Measurements from ENCODE around the gene FAM83G. TPM values are rescaled to one million over a fixed set of nuclear protein-coding genes. Genes with fewer than 3 reads are reported as not detected.
"Not testable (repeated sequence)": the region's sequence is repeated elsewhere in the genome, so short reads cannot be mapped to it uniquely, and the experiment has no call there.

Gene FAM83G
- 9.5 TPM for polyA plus RNA-seq (2013, experiment 1 of 2)
- polyA plus RNA-seq (2013, experiment 2 of 2), result 9.7 TPM

GRCh38 chr17:19004421-19005136 is at the start of gene FAM83G:
TSS of gene FAM83G (minus strand) at chr17:19004764. CDS start at chr17:19004041, 723 bp downstream.
- Histone ChIP-seq H3K23ac (ENCODE audit: low read depth, low read length, poor library complexity) (peak within 1 kb of the TSS; percentile 66), H3K4ac (ENCODE audit: low read length) (peak within 1 kb of the TSS; percentile 99), H2BK120ac (ENCODE audit: low read depth, low read length) (peak within 1 kb of the TSS; percentile 93), H4K91ac (ENCODE audit: low read depth, low read length, poor library complexity) (peak within 1 kb of the TSS; percentile 76), H3K14ac (ENCODE audit: low read length) (peak within 1 kb of the TSS; percentile 21), H4K8ac (ENCODE audit: low read depth, low read length) (peak within 1 kb of the TSS; percentile 84), H3K36me3 (replicated peaks in 1 of 2; ENCODE audit: control insufficient read depth in 2 of 2, insufficient read depth in 2 of 2, low read length in 2 of 2) (peaks cover 0 to 5% of the 10 kb centered on the region in 2 donors), H2AFZ (ENCODE audit: low read length) (peak within 1 kb of the TSS; percentile 66), H2BK12ac (ENCODE audit: low read length) (peak within 1 kb of the TSS; percentile 96), H3K9me3 (replicated peaks in 1 of 2; ENCODE audit: control insufficient read depth in 2 of 2, insufficient read depth in 1 of 2, low read depth in 1 of 2, low read length in 2 of 2) (peaks cover 1 to 7% of the 10 kb centered on the region in 2 donors), H3K4me2 (ENCODE audit: insufficient read depth, low read length, poor library complexity, severe bottlenecking) (peak within 1 kb of the TSS; percentile 90), H3K27me3 (ENCODE audit: control insufficient read depth in 3 of 3, insufficient read depth in 3 of 3, low read depth in 1 of 3, low read length in 3 of 3) (peaks cover 0 to 70% (median 0%) of the 10 kb centered on the region in 3 experiments), H2BK15ac (ENCODE audit: low read length) (peak within 1 kb of the TSS; percentile 91), H3K4me1 (ENCODE audit: control insufficient read depth in 2 of 2, insufficient read depth in 1 of 2, low read depth in 1 of 2, low read length in 2 of 2) (peaks cover 8 to 26% of the 10 kb centered on the region in 2 donors), H2BK5ac (ENCODE audit: low read length) (peak within 1 kb of the TSS; percentile 57), H3K9ac (ENCODE audit: low read depth, low read length, poor library complexity) (peak within 1 kb of the TSS; percentile 97), H3K27ac (replicated peaks; ENCODE audit: low read length) (peak within 1 kb of the TSS; percentile 13), H2AK5ac (ENCODE audit: low read depth, low read length) (peak within 1 kb of the TSS; percentile 99), H3K79me1 (ENCODE audit: low read depth, low read length) (peaks cover 14% of the 10 kb centered on the region), H3K4me3 (ENCODE audit: low read length in 2 of 2) (peak within 1 kb of the TSS; percentile 15 to 90), H3K18ac (ENCODE audit: low read length) (peak within 1 kb of the TSS; percentile 97)
- WGBS, 2 donors (ENCODE audit: extremely low coverage in 2 of 2, insufficient read length in 2 of 2, insufficient replicate concordance in 1 of 2), result no CpG with 5 or more reads among the region's 67 CpGs
- DNase-seq (ENCODE audit: low spot score), result peak; percentile 32

- not testable (repeated sequence) for H3K79me1 ChIP-seq (ENCODE audit: low read depth, low read length); H3K14ac ChIP-seq (ENCODE audit: low read length); H3K27me3 ChIP-seq (ENCODE audit: control insufficient read depth in 3 of 3, insufficient read depth in 3 of 3, low read depth in 1 of 3, low read length in 3 of 3); H4K91ac ChIP-seq (ENCODE audit: low read depth, low read length, poor library complexity); H3K4ac ChIP-seq (ENCODE audit: low read length); DNase-seq (ENCODE audit: low spot score); H2BK15ac ChIP-seq (ENCODE audit: low read length); H3K36me3 ChIP-seq (replicated peaks in 1 of 2; ENCODE audit: control insufficient read depth in 2 of 2, insufficient read depth in 2 of 2, low read length in 2 of 2); H2AFZ ChIP-seq (ENCODE audit: low read length); H3K27ac ChIP-seq (replicated peaks; ENCODE audit: low read length); H2AK5ac ChIP-seq (ENCODE audit: low read depth, low read length); H2BK12ac ChIP-seq (ENCODE audit: low read length); H3K18ac ChIP-seq (ENCODE audit: low read length); H3K4me3 ChIP-seq (ENCODE audit: low read length in 2 of 2); H3K23ac ChIP-seq (ENCODE audit: low read depth, low read length, poor library complexity); H3K9ac ChIP-seq (ENCODE audit: low read depth, low read length, poor library complexity); H3K4me2 ChIP-seq (ENCODE audit: insufficient read depth, low read length, poor library complexity, severe bottlenecking); H2BK120ac ChIP-seq (ENCODE audit: low read depth, low read length); H3K4me1 ChIP-seq (ENCODE audit: control insufficient read depth in 2 of 2, insufficient read depth in 1 of 2, low read depth in 1 of 2, low read length in 2 of 2); H3K9me3 ChIP-seq (replicated peaks in 1 of 2; ENCODE audit: control insufficient read depth in 2 of 2, insufficient read depth in 1 of 2, low read depth in 1 of 2, low read length in 2 of 2); H4K8ac ChIP-seq (ENCODE audit: low read depth, low read length); H2BK5ac ChIP-seq (ENCODE audit: low read length)
- WGBS, 2 donors (ENCODE audit: extremely low coverage in 2 of 2, insufficient read length in 2 of 2, insufficient replicate concordance in 1 of 2), result no CpG with 5 or more reads among the region's 7 CpGs
Observed at GRCh38 chr17:19048826-19049225, 44.3 kb upstream of the FAM83G start.

GRCh38 chr17:19047510-19047909 is 42.9 kb upstream of the FAM83G start:
- H4K91ac ChIP-seq (ENCODE audit: low read depth, low read length, poor library complexity); H3K27ac ChIP-seq (replicated peaks; ENCODE audit: low read length); H3K9ac ChIP-seq (ENCODE audit: low read depth, low read length, poor library complexity); H2BK5ac ChIP-seq (ENCODE audit: low read length); DNase-seq (ENCODE audit: low spot score); H3K23ac ChIP-seq (ENCODE audit: low read depth, low read length, poor library complexity); H2BK120ac ChIP-seq (ENCODE audit: low read depth, low read length); H3K4me3 ChIP-seq (ENCODE audit: low read length in 2 of 2); H2AK5ac ChIP-seq (ENCODE audit: low read depth, low read length); H2BK15ac ChIP-seq (ENCODE audit: low read length); H2AFZ ChIP-seq (ENCODE audit: low read length); H3K9me3 ChIP-seq (replicated peaks in 1 of 2; ENCODE audit: control insufficient read depth in 2 of 2, insufficient read depth in 1 of 2, low read depth in 1 of 2, low read length in 2 of 2); H3K18ac ChIP-seq (ENCODE audit: low read length); H2BK12ac ChIP-seq (ENCODE audit: low read length); H3K4ac ChIP-seq (ENCODE audit: low read length); H3K4me2 ChIP-seq (ENCODE audit: insufficient read depth, low read length, poor library complexity, severe bottlenecking); H3K14ac ChIP-seq (ENCODE audit: low read length); H4K8ac ChIP-seq (ENCODE audit: low read depth, low read length); H3K36me3 ChIP-seq (replicated peaks in 1 of 2; ENCODE audit: control insufficient read depth in 2 of 2, insufficient read depth in 2 of 2, low read length in 2 of 2); H3K79me1 ChIP-seq (ENCODE audit: low read depth, low read length); H3K4me1 ChIP-seq (ENCODE audit: control insufficient read depth in 2 of 2, insufficient read depth in 1 of 2, low read depth in 1 of 2, low read length in 2 of 2); H3K27me3 ChIP-seq (ENCODE audit: control insufficient read depth in 3 of 3, insufficient read depth in 3 of 3, low read depth in 1 of 3, low read length in 3 of 3): not testable (repeated sequence)
- WGBS, 2 donors (ENCODE audit: extremely low coverage in 2 of 2, insufficient read length in 2 of 2, insufficient replicate concordance in 1 of 2), result no CpG with 5 or more reads among the region's 7 CpGs

GRCh38 chr17:19046782-19047375 is 42.3 kb upstream of the FAM83G start, which contains the start of gene GRAP:
TSS of gene GRAP (minus strand) at chr17:19046957. CDS start at chr17:19046926, 31 bp downstream.
- not testable (repeated sequence) for H4K91ac ChIP-seq (ENCODE audit: low read depth, low read length, poor library complexity); H3K36me3 ChIP-seq (replicated peaks in 1 of 2; ENCODE audit: control insufficient read depth in 2 of 2, insufficient read depth in 2 of 2, low read length in 2 of 2); H3K4me2 ChIP-seq (ENCODE audit: insufficient read depth, low read length, poor library complexity, severe bottlenecking); H3K4me3 ChIP-seq (ENCODE audit: low read length in 2 of 2); H3K18ac ChIP-seq (ENCODE audit: low read length); H3K4me1 ChIP-seq (ENCODE audit: control insufficient read depth in 2 of 2, insufficient read depth in 1 of 2, low read depth in 1 of 2, low read length in 2 of 2); H3K9me3 ChIP-seq (replicated peaks in 1 of 2; ENCODE audit: control insufficient read depth in 2 of 2, insufficient read depth in 1 of 2, low read depth in 1 of 2, low read length in 2 of 2); DNase-seq (ENCODE audit: low spot score); H3K79me1 ChIP-seq (ENCODE audit: low read depth, low read length); H3K4ac ChIP-seq (ENCODE audit: low read length); H3K9ac ChIP-seq (ENCODE audit: low read depth, low read length, poor library complexity); H2AFZ ChIP-seq (ENCODE audit: low read length); H2BK120ac ChIP-seq (ENCODE audit: low read depth, low read length); H3K14ac ChIP-seq (ENCODE audit: low read length); H3K27me3 ChIP-seq (ENCODE audit: control insufficient read depth in 3 of 3, insufficient read depth in 3 of 3, low read depth in 1 of 3, low read length in 3 of 3); H2BK15ac ChIP-seq (ENCODE audit: low read length); H2BK5ac ChIP-seq (ENCODE audit: low read length); H2AK5ac ChIP-seq (ENCODE audit: low read depth, low read length); H2BK12ac ChIP-seq (ENCODE audit: low read length); H4K8ac ChIP-seq (ENCODE audit: low read depth, low read length); H3K23ac ChIP-seq (ENCODE audit: low read depth, low read length, poor library complexity); H3K27ac ChIP-seq (replicated peaks; ENCODE audit: low read length)
- no CpG with 5 or more reads among the region's 12 CpGs for WGBS, 2 donors (ENCODE audit: extremely low coverage in 2 of 2, insufficient read length in 2 of 2, insufficient replicate concordance in 1 of 2)
